GM12878 (cell line): ENCODE data around the gene OR1I1. TPM values are rescaled to one million over a fixed set of nuclear protein-coding genes. Genes with fewer than 3 reads are reported as not detected.
A peak's percentile ranks its signal among the peaks of the same experiment; 100 is the strongest.

Experiments used
- ATAC-seq: fragments of 200-7000 bp; cut with Tn5 transposase; 3 replicates; pipeline ENCODE4 v1.9.1; 2020; ENCODE audit warnings: mild to moderate bottlenecking, moderate library complexity
- BruUV-seq: library from RNA; stranded (reverse); fragments of 400-500 nt; replicated peaks from 2 replicates; lab custom pipeline; 2021; lab: Mats Ljungman, UMichigan
- CTCF ChIA-PET: fragments of 300-600 bp; sonication (Branson Sonifier 250); formaldehyde crosslinking; extraction: SDS; loops from one replicate; lab custom pipeline; 2021; ENCODE audit warnings: inconsistent platforms; lab: Yijun Ruan, JAX
- POLR2A ChIA-PET: fragments of 350-600 bp; formaldehyde crosslinking; extraction: SDS; loops from one replicate; lab custom pipeline; 2021; ENCODE audit warnings: inconsistent platforms; lab: Charles Lee
- RAD21 ChIA-PET: fragments of 300-600 bp; sonication (Branson Sonifier 250); formaldehyde crosslinking; loops from one replicate; lab custom pipeline; 2023; ENCODE audit warnings: antibody characterized with exemption; ENCODE audit not compliant: unreplicated experiment; lab: Charles Lee
- SMC1A ChIA-PET: fragments of 300-600 bp; sonication (Branson Sonifier 250); formaldehyde crosslinking; loops from one replicate; lab custom pipeline; 2023; ENCODE audit not compliant: unreplicated experiment, uncharacterized antibody; lab: Charles Lee
- DNase-seq: peaks from one replicate; pipeline ENCODE4 v3.0.0-alpha.2; 2011; ENCODE audit warnings: low read depth, low spot score
- FAIRE-seq: peaks from 3 replicates; lab custom pipeline; 2011; peaks lifted over from hg19 to GRCh38; lab: Jason Lieb, UNC
- H2AFZ ChIP-seq: 2 replicates; pipeline ENCODE4 v1.6.0; 2011; ENCODE audit warnings: low read depth, low read length, control low read depth; ENCODE audit not compliant: control insufficient read depth
- H3K27ac ChIP-seq: 2 replicates; pipeline ENCODE4 v1.5.1; 2011; ENCODE audit warnings: control low read depth; ENCODE audit not compliant: control insufficient read depth, insufficient read depth
- H3K27me3 ChIP-seq, 2 experiments: replicated peaks in 1 of 2; 2 replicates each; pipeline versions ENCODE4 v1.6.0 to v1.6.1; 2011; ENCODE audit warnings: low read length in 1 of 2; ENCODE audit not compliant: control insufficient read depth in 2 of 2, insufficient read depth in 2 of 2
- H3K36me3 ChIP-seq, 2 experiments: 2 replicates each; pipeline ENCODE4 v1.5.1; 2011; ENCODE audit warnings: low read length in 1 of 2; ENCODE audit not compliant: control insufficient read depth in 2 of 2, insufficient read depth in 2 of 2
- H3K4me1 ChIP-seq: 2 replicates; pipeline ENCODE4 v1.6.1; 2011; ENCODE audit warnings: mild to moderate bottlenecking, low read length, moderate library complexity, mixed read lengths; ENCODE audit not compliant: control insufficient read depth, insufficient read depth
- H3K4me2 ChIP-seq: 2 replicates; pipeline ENCODE4 v1.6.0; 2011; ENCODE audit warnings: control low read depth; ENCODE audit not compliant: control insufficient read depth, insufficient read depth
- H3K4me3 ChIP-seq: fragments of 200-600 bp; sonication (generic); 2 replicates; pipeline ENCODE4 v1.5.1; 2016
- H3K79me2 ChIP-seq: 2 replicates; pipeline ENCODE4 v1.6.0; 2011; ENCODE audit warnings: low read length; ENCODE audit not compliant: control insufficient read depth, insufficient read depth
- H3K9ac ChIP-seq: 2 replicates; pipeline ENCODE4 v1.8.0; 2011; ENCODE audit warnings: low read length, control low read depth, mixed read lengths; ENCODE audit not compliant: control insufficient read depth, insufficient read depth
- H3K9me3 ChIP-seq: replicated peaks from 3 replicates; pipeline ENCODE4 v1.5.1; 2011; ENCODE audit warnings: mild to moderate bottlenecking, low read length; ENCODE audit not compliant: control insufficient read depth, insufficient read depth
- H4K20me1 ChIP-seq: 2 replicates; pipeline ENCODE4 v1.6.0; 2011; ENCODE audit not compliant: control insufficient read depth, insufficient read depth
- RCOR1 ChIP-seq: conservative IDR thresholded peaks from 2 replicates; pipeline ENCODE4 v1.6.1; 2012; ENCODE audit warnings: low read depth, low read length, improper control_type of control experiment
- STAT3 ChIP-seq: IDR thresholded peaks from 2 replicates; pipeline ENCODE4 v1.6.1; 2011; ENCODE audit warnings: low read depth, low read length, improper control_type of control experiment
- WGBS: methylation state at CpG from one replicate; pipeline ENCODE4 v1.1.6; 2016; ENCODE audit warnings: low lambda C conversion rate; ENCODE audit not compliant: insufficient replicate concordance, insufficient coverage; ENCODE audit errors: missing lambda C conversion rate; 5-methylcytosine and 5-hydroxymethylcytosine counted together
- in situ Hi-C: fragments of 300-500 bp; cut with MboI; formaldehyde crosslinking; loops from 9 replicates; pipeline ENCODE4 v1.14.3; 2018; ENCODE audit warnings: mixed read lengths
- intact Hi-C: fragments of 100-400 bp; cut with micrococcal nuclease; formaldehyde crosslinking; loops from one replicate; pipeline ENCODE4 v1.14.2; 2022; ENCODE audit not compliant: unreplicated experiment
- polyA plus RNA-seq, 11 experiments: library from polyadenylated mRNA; depleted of rRNA in 4 of 11; unstranded in 6 of 11; stranded (reverse) in 5 of 11; fragments of >200 nt; fragmentation: Nextera tagmentation in 4 of 11; fragmentation: Illumina TruSeq in 1 of 11; extraction: Ambion mirVana in 4 of 11; extraction: Trizol in 1 of 11; gene quantifications; 1 replicate in 1 of 11; 2 replicates in 10 of 11; pipeline versions ENCODE4 v1.2.1 to v1.2.3, GENCODE V29; 2011 to 2016; ENCODE audit warnings: inconsistent platforms in 2 of 11, missing spikeins in 2 of 11, low read depth in 1 of 11
- total RNA-seq, 4 experiments: library from RNA; depleted of rRNA in 3 of 4; stranded (reverse); fragments of >200 nt in 3 of 4; fragmentation: Illumina TruSeq in 1 of 4; extraction: Trizol in 1 of 4; gene quantifications; 2 replicates each; pipeline versions ENCODE4 v1.2.1 to v1.2.3, GENCODE V29; 2013 to 2021
- TF ChIP-seq, protein P1 (sequence below): fragments of 450-650 bp; IDR thresholded peaks from 2 replicates; pipeline ENCODE4 v1.6.1; 2016; ENCODE audit warnings: mild to moderate bottlenecking
- TF ChIP-seq, protein P2 (sequence below): IDR thresholded peaks from 2 replicates; pipeline ENCODE4 v1.6.1; 2011; ENCODE audit warnings: low read depth, mild to moderate bottlenecking, low read length, moderate library complexity, borderline replicate concordance; ENCODE audit errors: extremely low read depth
- TF ChIP-seq, protein P3 (sequence below), 3 experiments: IDR thresholded peaks in 2 of 3; conservative IDR thresholded peaks in 1 of 3; 2 replicates each; pipeline ENCODE4 v1.5.1; 2011; ENCODE audit warnings: low read depth in 3 of 3, low read length in 3 of 3, mild to moderate bottlenecking in 3 of 3, control low read depth in 2 of 3, moderate library complexity in 2 of 3, inconsistent platforms in 1 of 3, mixed read lengths in 1 of 3; ENCODE audit not compliant: control insufficient read depth in 2 of 3, insufficient read depth in 1 of 3; ENCODE audit errors: extremely low read depth in 1 of 3

The OR1I1 gene
- total and polyA plus RNA-seq, 10 of the 15 experiments (the other 5 are each of a cell fraction or from before 2014, with no cell fraction given) = not detected

DNA sequence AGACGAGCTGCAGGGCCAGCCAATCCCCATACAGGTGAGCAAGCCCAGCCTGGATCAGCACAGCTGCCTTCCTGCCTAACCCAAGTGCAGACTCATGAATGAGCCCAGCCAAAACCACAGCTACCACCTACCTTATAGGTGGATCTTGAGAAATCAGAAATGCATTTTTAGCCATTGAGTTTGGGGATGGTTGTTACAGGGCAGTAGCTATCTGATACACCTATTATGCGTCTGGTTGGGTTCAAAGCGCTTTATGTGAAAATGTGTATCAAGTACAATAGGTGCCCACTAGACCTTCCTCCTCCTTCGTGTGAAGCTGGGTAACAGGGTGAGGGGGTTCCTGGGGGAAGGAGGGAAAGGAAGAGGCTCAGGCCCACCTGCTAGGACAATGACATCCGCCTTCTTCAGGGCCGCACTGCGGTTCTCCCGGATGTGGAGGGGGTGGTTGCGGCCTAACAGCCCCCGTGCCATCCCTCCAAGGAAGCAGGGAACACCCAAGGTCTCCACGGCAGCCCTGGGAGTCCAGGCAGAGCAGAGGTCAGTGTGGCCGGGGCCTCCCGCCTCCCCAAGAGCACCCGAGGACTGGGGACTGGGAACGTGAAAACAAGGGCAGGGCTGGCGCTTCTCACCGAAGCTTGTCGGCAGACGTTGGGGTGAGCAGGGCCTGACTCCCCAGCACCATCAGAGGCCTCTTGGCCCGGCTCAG, 36.9 kb downstream of the OR1I1 start (continued):
- TF ChIP-seq, protein P1, sequence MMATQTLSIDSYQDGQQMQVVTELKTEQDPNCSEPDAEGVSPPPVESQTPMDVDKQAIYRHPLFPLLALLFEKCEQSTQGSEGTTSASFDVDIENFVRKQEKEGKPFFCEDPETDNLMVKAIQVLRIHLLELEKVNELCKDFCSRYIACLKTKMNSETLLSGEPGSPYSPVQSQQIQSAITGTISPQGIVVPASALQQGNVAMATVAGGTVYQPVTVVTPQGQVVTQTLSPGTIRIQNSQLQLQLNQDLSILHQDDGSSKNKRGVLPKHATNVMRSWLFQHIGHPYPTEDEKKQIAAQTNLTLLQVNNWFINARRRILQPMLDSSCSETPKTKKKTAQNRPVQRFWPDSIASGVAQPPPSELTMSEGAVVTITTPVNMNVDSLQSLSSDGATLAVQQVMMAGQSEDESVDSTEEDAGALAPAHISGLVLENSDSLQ = no peak
- TF ChIP-seq RCOR1 (no peak), STAT3 (no peak)

DNA sequence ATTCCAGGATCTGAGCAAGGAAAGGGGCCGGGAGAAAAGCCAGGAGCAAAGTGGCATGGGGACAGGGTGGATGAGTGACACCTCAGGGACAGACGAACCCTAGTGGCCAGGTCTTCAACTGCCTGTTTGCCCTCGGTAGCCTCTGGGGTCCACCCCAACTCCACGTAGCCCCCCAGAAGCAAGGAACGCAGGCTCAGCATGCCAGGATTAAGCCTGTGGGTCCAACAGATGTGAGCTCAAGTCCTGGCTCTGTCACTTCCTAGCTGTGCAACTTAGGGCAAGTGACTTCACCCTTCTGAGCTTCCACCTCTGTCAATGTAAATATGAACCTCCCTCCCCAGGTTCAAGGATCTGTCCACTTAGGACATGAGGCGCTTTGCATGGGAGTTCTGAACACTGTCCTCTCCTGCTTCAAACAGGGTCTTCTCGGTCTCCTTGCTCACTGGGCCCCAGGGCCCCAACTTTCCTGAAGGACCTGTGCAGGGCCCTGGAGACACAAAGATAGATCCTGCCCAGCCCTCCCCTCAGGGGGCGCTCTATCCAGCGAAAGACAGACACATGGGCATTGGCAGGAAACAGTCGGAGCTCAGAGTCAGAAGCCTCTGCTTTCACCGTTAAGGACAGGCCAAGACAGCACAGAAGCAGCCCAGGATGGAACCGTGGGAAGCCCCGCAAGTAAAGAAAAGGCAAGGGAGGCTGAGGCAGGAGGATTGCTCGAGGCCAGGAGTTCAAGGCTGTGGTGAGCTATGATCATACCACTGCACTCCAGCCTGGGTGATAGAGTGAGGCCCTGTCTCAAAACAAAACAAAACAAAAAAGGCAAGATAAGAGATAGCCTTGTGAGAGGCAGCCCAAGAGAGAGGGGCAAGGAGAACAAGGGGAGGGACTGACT, 38.4 kb downstream of the OR1I1 start:
- RAD21 ChIA-PET = no interaction called here
- no peaks in the 10 kb centered on the region for H3K9me3 ChIP-seq
- H2AFZ ChIP-seq = no peak overlapping the region
- TF ChIP-seq, protein P2, sequence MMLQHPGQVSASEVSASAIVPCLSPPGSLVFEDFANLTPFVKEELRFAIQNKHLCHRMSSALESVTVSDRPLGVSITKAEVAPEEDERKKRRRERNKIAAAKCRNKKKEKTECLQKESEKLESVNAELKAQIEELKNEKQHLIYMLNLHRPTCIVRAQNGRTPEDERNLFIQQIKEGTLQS = no peak
- TF ChIP-seq, protein P3, sequence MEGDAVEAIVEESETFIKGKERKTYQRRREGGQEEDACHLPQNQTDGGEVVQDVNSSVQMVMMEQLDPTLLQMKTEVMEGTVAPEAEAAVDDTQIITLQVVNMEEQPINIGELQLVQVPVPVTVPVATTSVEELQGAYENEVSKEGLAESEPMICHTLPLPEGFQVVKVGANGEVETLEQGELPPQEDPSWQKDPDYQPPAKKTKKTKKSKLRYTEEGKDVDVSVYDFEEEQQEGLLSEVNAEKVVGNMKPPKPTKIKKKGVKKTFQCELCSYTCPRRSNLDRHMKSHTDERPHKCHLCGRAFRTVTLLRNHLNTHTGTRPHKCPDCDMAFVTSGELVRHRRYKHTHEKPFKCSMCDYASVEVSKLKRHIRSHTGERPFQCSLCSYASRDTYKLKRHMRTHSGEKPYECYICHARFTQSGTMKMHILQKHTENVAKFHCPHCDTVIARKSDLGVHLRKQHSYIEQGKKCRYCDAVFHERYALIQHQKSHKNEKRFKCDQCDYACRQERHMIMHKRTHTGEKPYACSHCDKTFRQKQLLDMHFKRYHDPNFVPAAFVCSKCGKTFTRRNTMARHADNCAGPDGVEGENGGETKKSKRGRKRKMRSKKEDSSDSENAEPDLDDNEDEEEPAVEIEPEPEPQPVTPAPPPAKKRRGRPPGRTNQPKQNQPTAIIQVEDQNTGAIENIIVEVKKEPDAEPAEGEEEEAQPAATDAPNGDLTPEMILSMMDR (IDR thresholded peaks at IDR 0.05 in 2 of 3, conservative IDR thresholded peaks at IDR 0.05 in 1 of 3; ENCODE audit: control insufficient read depth in 2 of 3, extremely low read depth in 1 of 3, insufficient read depth in 1 of 3, low read depth in 3 of 3, low read length in 3 of 3) = 0 out of 6 replicates have a peak, but pooled peaks of 1 of the 3 experiments have one; percentile 2
- in situ Hi-C loops = no loop called here
- whole genome bisulfite sequencing = 96% methylated on average over 14 of the region's 14 CpGs
- SMC1A ChIA-PET = no interaction called here
- H3K36me3 ChIP-seq = peaks cover 5 to 11% of the 10 kb centered on the region in 2 experiments; a peak in 3 of 4 replicates
- H3K27ac ChIP-seq = no peak overlapping the region
- ATAC-seq (no peak), FAIRE-seq (no peak), DNase-seq (no peak)
- H3K4me2 ChIP-seq = no peak overlapping the region
- POLR2A ChIA-PET = no interaction called here
- CTCF ChIA-PET = no interaction called here
- no peaks in the 10 kb centered on the region for H3K27me3 ChIP-seq
- intact Hi-C loops = no loop called here
- H3K79me2 ChIP-seq = peaks cover 7% of the 10 kb centered on the region
- no peak overlapping the region for H3K4me3 ChIP-seq
- H3K9ac ChIP-seq = no peak overlapping the region
- peaks cover 6% of the 10 kb centered on the region for H3K4me1 ChIP-seq
- H4K20me1 ChIP-seq = no peaks in the 10 kb centered on the region
- BruUV-seq = no TSS peak
